ENCODE data around the gene KRT222.

KRT222 gene

DNA sequence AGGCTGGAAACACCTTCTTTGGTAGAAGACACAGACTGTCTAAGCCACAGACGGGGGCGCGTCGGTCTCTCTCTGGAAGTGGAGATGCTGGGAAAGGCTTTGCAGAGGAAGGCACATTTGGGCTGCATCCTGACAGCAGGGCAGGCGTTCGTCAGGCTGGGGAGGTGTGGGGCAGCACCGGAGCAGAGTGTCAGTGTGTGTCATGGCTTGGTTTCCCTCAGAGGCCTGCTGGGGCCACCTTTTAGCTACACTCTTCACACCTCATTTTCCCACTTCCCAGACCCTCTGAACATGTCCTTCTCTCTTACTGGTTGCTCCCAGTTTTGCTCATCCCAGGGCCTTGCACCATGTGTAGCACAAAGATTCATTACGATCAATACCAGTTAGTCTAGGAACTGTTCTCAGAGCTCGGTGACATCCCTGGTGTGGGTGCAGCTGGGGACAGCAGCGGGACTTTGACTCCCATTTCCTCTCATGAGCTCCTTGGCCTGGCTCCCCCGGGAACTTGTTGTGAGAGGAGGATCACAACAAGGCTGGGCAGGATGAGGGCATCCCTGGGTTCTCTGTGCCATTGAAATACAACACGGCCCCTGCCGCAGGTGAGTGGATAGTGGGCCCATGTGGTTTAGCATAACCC, 50.4 kb downstream of the KRT222 start:
- no peak for DNase-seq

GRCh38 chr17:40613467-40614154, 51.4 kb downstream of the KRT222 start:
- no peak for DNase-seq

DNA sequence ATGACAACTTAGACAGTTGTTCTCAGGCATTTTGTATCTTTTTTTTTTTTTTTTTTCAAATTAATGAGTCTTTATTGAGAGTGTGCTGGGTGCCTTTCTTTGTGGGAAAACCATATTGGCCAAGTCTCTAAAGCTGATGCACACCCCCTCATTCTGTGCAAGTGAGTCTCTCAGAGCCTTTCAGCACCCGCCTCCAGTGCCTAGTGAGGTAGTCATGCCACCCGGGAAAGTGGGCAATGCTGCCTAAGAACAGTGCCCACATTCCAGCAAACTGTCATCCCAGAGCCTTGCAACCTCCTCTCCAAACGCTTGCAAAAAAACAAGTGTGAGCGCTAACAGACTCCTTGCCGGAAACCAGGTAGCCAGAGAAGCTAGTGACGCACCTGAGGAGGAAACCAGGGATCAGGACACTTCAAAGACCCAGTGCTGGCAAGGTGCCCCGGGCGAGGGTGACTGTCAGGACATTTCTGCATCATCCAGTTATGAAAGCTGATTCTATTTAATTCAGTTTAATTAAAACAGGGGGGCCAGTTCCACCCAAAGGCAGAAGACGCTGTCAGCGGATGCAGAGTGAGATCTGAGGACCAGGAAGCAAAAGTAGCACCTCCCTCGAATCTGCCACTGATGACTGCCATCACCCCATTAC, 52.3 kb downstream of the KRT222 start:
- DNase-seq, result peak; percentile 74

- no peak for DNase-seq
Observed at GRCh38 chr17:40611840-40612474, 53.0 kb downstream of the KRT222 start.

GRCh38 chr17:40610359-40610758, 54.6 kb downstream of the KRT222 start:
- DNase-seq, result no peak

DNA sequence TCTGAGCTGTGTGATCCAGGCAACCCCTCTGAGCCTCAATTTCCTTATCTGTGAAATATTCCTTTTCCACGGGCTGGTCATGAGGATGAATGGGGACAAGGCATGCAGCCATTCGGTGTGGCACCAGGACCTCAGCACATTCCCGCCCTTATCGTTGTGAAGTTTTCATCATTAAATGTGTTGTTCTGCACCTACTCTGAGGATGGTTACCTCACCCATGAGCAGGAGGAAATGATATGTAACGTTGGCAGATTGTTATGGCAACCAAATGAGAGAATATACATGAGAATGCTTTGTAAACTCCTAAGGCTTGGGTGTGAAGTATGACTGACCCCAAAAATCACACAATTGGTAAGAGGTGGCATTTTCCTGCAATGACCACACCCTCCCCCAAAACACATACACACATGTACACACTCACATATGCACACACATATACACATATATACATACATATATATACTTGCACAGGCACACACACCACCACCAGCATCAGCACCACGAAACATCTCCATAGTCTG, 56.9 kb downstream of the KRT222 start:
- no peak for DNase-seq

- DNase-seq, result no peak
Observed at GRCh38 chr17:40607641-40608040, 57.3 kb downstream of the KRT222 start.

- no peak for DNase-seq
Observed at GRCh38 chr17:40606548-40607353, 58.2 kb downstream of the KRT222 start.

DNA sequence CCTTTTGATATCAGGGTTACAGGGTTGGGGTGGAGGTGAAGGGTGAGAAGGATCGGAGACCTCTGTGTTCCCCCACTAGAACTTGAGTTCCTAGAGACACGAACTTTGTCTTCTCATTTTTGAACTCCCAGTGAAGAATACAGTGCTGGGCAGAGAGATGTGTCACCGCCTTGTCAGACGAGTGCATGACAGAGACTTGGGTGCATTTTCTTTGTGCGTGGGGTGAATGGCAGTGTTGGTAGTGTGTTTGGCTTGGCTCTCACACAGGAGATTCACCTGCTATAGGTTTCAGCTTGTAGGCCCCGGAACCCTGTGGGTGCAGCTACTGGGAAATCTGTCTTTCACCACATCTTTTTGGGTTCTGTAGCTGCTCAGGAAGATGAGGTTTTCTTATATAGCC, 59.7 kb downstream of the KRT222 start:
- no peak for DNase-seq
